Muscle of leg (tissue), 16 donors: Measurements from ENCODE around the gene WDFY3. TPM values are rescaled to one million over a fixed set of nuclear protein-coding genes. Genes with fewer than 3 reads are reported as not detected.
A peak's percentile ranks its signal among the peaks of the same experiment; 100 is the strongest.

ENCODE experiments used
- DNase-seq: peaks from one replicate; pipeline ENCODE4 v3.0.0; 2013
- H3K27ac ChIP-seq: one replicate; pipeline ENCODE4 v1.5.1; 2013; ENCODE audit warnings: mild to moderate bottlenecking, low read length, control low read depth
- H3K27me3 ChIP-seq: one replicate; pipeline ENCODE4 v1.6.1; 2013; ENCODE audit warnings: low read length; ENCODE audit not compliant: control insufficient read depth, insufficient read depth
- H3K36me3 ChIP-seq: one replicate; pipeline ENCODE4 v1.6.1; 2013; ENCODE audit warnings: low read length; ENCODE audit not compliant: control insufficient read depth, insufficient read depth
- H3K4me1 ChIP-seq: one replicate; pipeline ENCODE4 v1.6.1; 2013; ENCODE audit warnings: low read length; ENCODE audit not compliant: control insufficient read depth, insufficient read depth
- H3K4me3 ChIP-seq: one replicate; pipeline ENCODE4 v1.5.1; 2013; ENCODE audit warnings: low read length, control low read depth
- H3K9me3 ChIP-seq: replicated peaks from 2 replicates; pipeline ENCODE4 v1.6.1; 2013; ENCODE audit warnings: low read depth, low read length; ENCODE audit not compliant: control insufficient read depth
- WGBS: methylation state at CpG from one replicate; pipeline ENCODE4 v1.1.5; 2013; ENCODE audit warnings: missing lambda C conversion rate; ENCODE audit not compliant: insufficient coverage; 5-methylcytosine and 5-hydroxymethylcytosine counted together
- long read RNA-seq, 11 donors: transcript quantifications; one replicate each; lab custom pipeline, GENCODE V29; 2026
- polyA plus RNA-seq, 8 donors: library from polyadenylated mRNA; unstranded; fragments of 120-200 nt; gene quantifications; one replicate each; pipeline versions ENCODE4 v1.2.1 to v1.2.3, GENCODE V29; 2013; ENCODE audit warnings: inconsistent platforms in 1 of 8, low replicate concordance in 1 of 8; ENCODE audit not compliant: insufficient read length in 8 of 8, insufficient read depth in 1 of 8
- total RNA-seq: library from RNA; stranded (reverse); fragments of 120-200 nt; gene quantifications from one replicate; pipeline ENCODE4 v1.2.4, GENCODE V29; 2013

Gene WDFY3
- total RNA-seq (40.6 TPM), polyA plus RNA-seq (10 to 100 TPM; 11.8 to 26.5 (median 19.8) TPM)
- long read RNA-seq, donor 1 = 0 reads
- long read RNA-seq, donor 2 = 0 reads
- long read RNA-seq, donor 3, partial matches to known transcripts = 5 of 5 reads
- long read RNA-seq, donor 3, other reads (novel, unspliced or antisense) = 0 of 5 reads
- long read RNA-seq, donor 4, partial matches to known transcripts = 0 of 1 reads
- long read RNA-seq, donor 4, other reads (novel, unspliced or antisense) = 0 of 1 reads
- long read RNA-seq, donor 5, partial matches to known transcripts = 10 of 11 reads
- long read RNA-seq, donor 5, other reads (novel, unspliced or antisense) = 0 of 11 reads
- long read RNA-seq, donor 6 = 0 reads
- long read RNA-seq, donor 7 = 0 reads
- long read RNA-seq, donor 8 = 0 reads
- long read RNA-seq, donor 9 = 0 reads
- long read RNA-seq, donor 10, partial matches to known transcripts = 10 of 10 reads
- long read RNA-seq, donor 10, other reads (novel, unspliced or antisense) = 0 of 10 reads
- long read RNA-seq, donor 11 = 0 reads

- Histone ChIP-seq H3K9me3 (no peaks in the 10 kb centered on the region), H3K4me3 (peak within 1 kb of the TSS; percentile 71), H3K27ac (peak within 1 kb of the TSS; percentile 95), H3K27me3 (no peaks in the 10 kb centered on the region), H3K4me1 (peaks cover 2% of the 10 kb centered on the region), H3K36me3 (no peaks in the 10 kb centered on the region)
- WGBS = under 1% methylated on average over 46 of the region's 58 CpGs
- DNase-seq = peak; percentile 98
Observed at GRCh38 chr4:84966382-84967242, at the start of gene WDFY3. Gene WDFY3, minus strand, starts transcription at chr4:84966690. Its CDS starts 106,099 bp downstream, at chr4:84860591.

GRCh38 chr4:85005865-85006377, 39.4 kb upstream of the WDFY3 start:
- DNase-seq = no peak
- H3K36me3 ChIP-seq = no peaks in the 10 kb centered on the region
- no peaks in the 10 kb centered on the region for H3K27me3 ChIP-seq
- WGBS = no CpG with 5 or more reads among the region's 2 CpGs
- H3K4me1 ChIP-seq = no peaks in the 10 kb centered on the region
- no peak overlapping the region for H3K27ac ChIP-seq
- no peak overlapping the region for H3K4me3 ChIP-seq
- H3K9me3 ChIP-seq = no peaks in the 10 kb centered on the region

- DNase-seq = no peak
- Histone ChIP-seq H3K4me3 (no peak overlapping the region), H3K27ac (no peak overlapping the region), H3K9me3 (no peaks in the 10 kb centered on the region), H3K4me1 (no peaks in the 10 kb centered on the region), H3K27me3 (no peaks in the 10 kb centered on the region), H3K36me3 (no peaks in the 10 kb centered on the region)
- WGBS = no CpG with 5 or more reads among the region's 3 CpGs
Observed at GRCh38 chr4:85000343-85000742, 33.9 kb upstream of the WDFY3 start.

- no peak overlapping the region for H3K27ac ChIP-seq
- no peaks in the 10 kb centered on the region for H3K4me1 ChIP-seq
- no peak overlapping the region for H3K4me3 ChIP-seq
- no peaks in the 10 kb centered on the region for H3K27me3 ChIP-seq
- peaks cover 2% of the 10 kb centered on the region for H3K9me3 ChIP-seq
- WGBS = 100% methylated on average over 3 of the region's 3 CpGs
- H3K36me3 ChIP-seq = no peaks in the 10 kb centered on the region
- no peak for DNase-seq
Observed at GRCh38 chr4:84995386-84995785, 28.9 kb upstream of the WDFY3 start.

GRCh38 chr4:84994280-84994679, 27.8 kb upstream of the WDFY3 start:
- H3K27me3 ChIP-seq = no peaks in the 10 kb centered on the region
- WGBS = 11% methylated on average over 3 of the region's 3 CpGs
- H3K9me3 ChIP-seq = peaks cover 2% of the 10 kb centered on the region
- no peaks in the 10 kb centered on the region for H3K4me1 ChIP-seq
- peak overlapping the region; percentile 86 for H3K27ac ChIP-seq
- no peaks in the 10 kb centered on the region for H3K36me3 ChIP-seq
- peak overlapping the region; percentile 26 for H3K4me3 ChIP-seq
- peak; percentile 95 for DNase-seq

- H3K4me1 ChIP-seq = no peaks in the 10 kb centered on the region
- WGBS = no CpG with 5 or more reads among the region's 2 CpGs
- DNase-seq = no peak
Observed at GRCh38 chr4:84985952-84986351, 19.5 kb upstream of the WDFY3 start.

GRCh38 chr4:84977396-84977795, 10.9 kb upstream of the WDFY3 start:
- peak; percentile 47 for DNase-seq
- no peak overlapping the region for H3K27ac ChIP-seq
- no peaks in the 10 kb centered on the region for H3K27me3 ChIP-seq
- H3K36me3 ChIP-seq = no peaks in the 10 kb centered on the region
- no peaks in the 10 kb centered on the region for H3K4me1 ChIP-seq
- H3K4me3 ChIP-seq = no peak overlapping the region
- H3K9me3 ChIP-seq = no peaks in the 10 kb centered on the region

More at GRCh38 chr4:84985952-84986351, 19.5 kb upstream of the WDFY3 start:
- Histone ChIP-seq H3K27ac (no peak overlapping the region), H3K36me3 (no peaks in the 10 kb centered on the region), H3K9me3 (peaks cover 15% of the 10 kb centered on the region), H3K4me3 (no peak overlapping the region), H3K27me3 (no peaks in the 10 kb centered on the region)

GRCh38 chr4:84973856-84974255, 7.4 kb upstream of the WDFY3 start:
- Histone ChIP-seq H3K27me3 (no peaks in the 10 kb centered on the region), H3K36me3 (no peaks in the 10 kb centered on the region), H3K9me3 (no peaks in the 10 kb centered on the region), H3K27ac (no peak overlapping the region), H3K4me3 (no peak overlapping the region), H3K4me1 (no peaks in the 10 kb centered on the region)
- DNase-seq = no peak

- no peaks in the 10 kb centered on the region for H3K36me3 ChIP-seq
- H3K27ac ChIP-seq = no peak overlapping the region
- WGBS = 0% methylated on average over 1 of the region's 3 CpGs
- H3K4me3 ChIP-seq = no peak overlapping the region
- peaks cover 2% of the 10 kb centered on the region for H3K4me1 ChIP-seq
- H3K27me3 ChIP-seq = no peaks in the 10 kb centered on the region
- no peaks in the 10 kb centered on the region for H3K9me3 ChIP-seq
- DNase-seq = peak; percentile 70
Observed at GRCh38 chr4:84971319-84971932, 4.9 kb upstream of the WDFY3 start.
